Thoracic aorta (tissue), 2 donors: ENCODE data around the gene TIMELESS. TPM values are rescaled to one million over a fixed set of nuclear protein-coding genes. Genes with fewer than 3 reads are reported as not detected.

Experiments used
- ATAC-seq: fragments of 150-250 bp; one replicate; pipeline ENCODE4 v1.8.0; 2017; ENCODE audit warnings: low read depth; ENCODE audit not compliant: insufficient number of reproducible peaks, low FRiP score
- DNase-seq: peaks from one replicate; pipeline ENCODE4 v3.0.0-alpha.2; 2020; ENCODE audit warnings: low spot score
- H3K27ac ChIP-seq, 2 donors: fragments of 200-600 bp; sonication (generic); 1 replicate in 1 of 2; 2 replicates in 1 of 2; pipeline ENCODE4 v1.5.1; 2016; ENCODE audit warnings: mild to moderate bottlenecking in 2 of 2, moderate library complexity in 2 of 2
- H3K27me3 ChIP-seq: fragments of 200-600 bp; sonication (generic); replicated peaks from 2 replicates; pipeline ENCODE4 v1.6.0; 2016; ENCODE audit warnings: mild to moderate bottlenecking; ENCODE audit not compliant: insufficient read depth
- H3K36me3 ChIP-seq: fragments of 200-600 bp; sonication (generic); one replicate; pipeline ENCODE4 v1.5.1; 2016
- H3K4me1 ChIP-seq, 2 donors: fragments of 200-600 bp; sonication (generic); 1 replicate in 1 of 2; 2 replicates in 1 of 2; pipeline versions ENCODE4 v1.5.1 to v1.6.0; 2016; ENCODE audit warnings: low read depth in 2 of 2, mild to moderate bottlenecking in 1 of 2; ENCODE audit not compliant: control insufficient read depth in 1 of 2
- H3K4me3 ChIP-seq: fragments of 200-600 bp; sonication (generic); 2 replicates; pipeline ENCODE4 v1.5.1; 2016; ENCODE audit warnings: mild to moderate bottlenecking
- H3K9me3 ChIP-seq: fragments of 200-600 bp; sonication (generic); 2 replicates; pipeline ENCODE4 v1.5.1; 2016
- total RNA-seq, 2 donors: library from RNA; depleted of rRNA; stranded (reverse); fragments of >200 nt; gene quantifications; one replicate each; pipeline versions ENCODE4 v1.1.0 to v1.2.3, GENCODE V29; 2016
- TF ChIP-seq, protein P1 (sequence below): fragments of 200-600 bp; sonication (generic); IDR thresholded peaks from one replicate; pipeline ENCODE4 v1.5.1; 2019; ENCODE audit warnings: antibody characterized with exemption

The TIMELESS gene
- total RNA-seq, 2 donors from 2014 or later, result 3.0 to 4.4 TPM

- DNase-seq, result no peak
- TF ChIP-seq, protein P1, sequence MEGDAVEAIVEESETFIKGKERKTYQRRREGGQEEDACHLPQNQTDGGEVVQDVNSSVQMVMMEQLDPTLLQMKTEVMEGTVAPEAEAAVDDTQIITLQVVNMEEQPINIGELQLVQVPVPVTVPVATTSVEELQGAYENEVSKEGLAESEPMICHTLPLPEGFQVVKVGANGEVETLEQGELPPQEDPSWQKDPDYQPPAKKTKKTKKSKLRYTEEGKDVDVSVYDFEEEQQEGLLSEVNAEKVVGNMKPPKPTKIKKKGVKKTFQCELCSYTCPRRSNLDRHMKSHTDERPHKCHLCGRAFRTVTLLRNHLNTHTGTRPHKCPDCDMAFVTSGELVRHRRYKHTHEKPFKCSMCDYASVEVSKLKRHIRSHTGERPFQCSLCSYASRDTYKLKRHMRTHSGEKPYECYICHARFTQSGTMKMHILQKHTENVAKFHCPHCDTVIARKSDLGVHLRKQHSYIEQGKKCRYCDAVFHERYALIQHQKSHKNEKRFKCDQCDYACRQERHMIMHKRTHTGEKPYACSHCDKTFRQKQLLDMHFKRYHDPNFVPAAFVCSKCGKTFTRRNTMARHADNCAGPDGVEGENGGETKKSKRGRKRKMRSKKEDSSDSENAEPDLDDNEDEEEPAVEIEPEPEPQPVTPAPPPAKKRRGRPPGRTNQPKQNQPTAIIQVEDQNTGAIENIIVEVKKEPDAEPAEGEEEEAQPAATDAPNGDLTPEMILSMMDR, result no peak
Observed at GRCh38 chr12:56366948-56367347, 82.3 kb downstream of the TIMELESS start.

More at GRCh38 chr12:56366948-56367347, 82.3 kb downstream of the TIMELESS start:
- Histone ChIP-seq H3K27me3 (no peaks in the 10 kb centered on the region), H3K9me3 (no peaks in the 10 kb centered on the region), H3K27ac (no peak overlapping the region), H3K4me3 (no peak overlapping the region), H3K36me3 (no peaks in the 10 kb centered on the region), H3K4me1 (no peaks in the 10 kb centered on the region)
- ATAC-seq, result no peak

Other genes with a start within 250 kb of the TIMELESS start
- gene RNF41, start 227.5 kb downstream of the TIMELESS start, total RNA-seq, result 10 to 100 TPM; 66.6 to 76.5 TPM
- gene NABP2, start 225.1 kb downstream of the TIMELESS start, total RNA-seq, result 10 to 100 TPM in 1 of 2 donors, 1 to 10 TPM in 1; 8.7 to 17.2 TPM
- gene SLC39A5, start 219.4 kb downstream of the TIMELESS start, total RNA-seq, result not detected
- gene ANKRD52, start 191.0 kb downstream of the TIMELESS start, total RNA-seq, result 10 to 100 TPM; 30.9 to 36.3 TPM
- gene COQ10A, start 182.5 kb downstream of the TIMELESS start, total RNA-seq, result 10 to 100 TPM; 14.6 to 26.3 TPM
- 100 to 1,000 TPM; 120 to 143 TPM for gene CS, start 149.1 kb downstream of the TIMELESS start, total RNA-seq
- gene CNPY2, start 133.4 kb downstream of the TIMELESS start, total RNA-seq, result 10 to 100 TPM; 72.0 to 85.1 TPM
- 10 to 100 TPM; 39.8 to 42.7 TPM for gene PAN2, start 115.4 kb downstream of the TIMELESS start, total RNA-seq
- not detected for gene IL23A, start 110.5 kb downstream of the TIMELESS start, total RNA-seq
- 100 to 1,000 TPM; 161 to 192 TPM for gene STAT2, start 89.3 kb downstream of the TIMELESS start, total RNA-seq
- not detected for gene APOF, start 86.6 kb downstream of the TIMELESS start, total RNA-seq
- not detected for gene MIP, start 5.2 kb upstream of the TIMELESS start, total RNA-seq
- 1 to 10 TPM; 2.3 to 5.8 TPM for gene SPRYD4, start 19.2 kb upstream of the TIMELESS start, total RNA-seq
- under 1 TPM in 1 of 2 donors, not detected in 1; 0.85 TPM for gene GLS2, start 38.7 kb upstream of the TIMELESS start, total RNA-seq
- gene RBMS2, start 72.4 kb upstream of the TIMELESS start, total RNA-seq, result 10 to 100 TPM; 33.4 to 40.2 TPM
- 100 to 1,000 TPM in 1 of 2 donors, 10 to 100 TPM in 1; 84.5 to 172 TPM for gene BAZ2A, start 180.9 kb upstream of the TIMELESS start, total RNA-seq
- 100 to 1,000 TPM; 198 to 226 TPM for gene ATP5F1B, start 196.6 kb upstream of the TIMELESS start, total RNA-seq
- gene PTGES3, start 238.9 kb upstream of the TIMELESS start, total RNA-seq, result 10 to 100 TPM; 70.4 to 97.6 TPM